ENCODE measurements around the gene KIF21A.

- no peak for TF ChIP-seq SP1 (IDR thresholded peaks at IDR 0.05)
- TF ChIP-seq SP1 (CRISPR knock-in tag; IDR thresholded peaks at IDR 0.05) = no peak
- no peak for TF ChIP-seq POLR2A (IDR thresholded peaks at IDR 0.05; ENCODE audit: insufficient read depth in 1 of 2, low read depth in 2 of 2, low read length in 2 of 2)
- TF ChIP-seq NR2F1 (CRISPR knock-in tag; IDR thresholded peaks at IDR 0.05) = no peak
- TF ChIP-seq ELF4 (CRISPR knock-in tag; IDR thresholded peaks at IDR 0.05; ENCODE audit: borderline replicate concordance) = no peak
- no peak for TF ChIP-seq RAD21 (CRISPR knock-in tag; IDR thresholded peaks at IDR 0.05)
- TF ChIP-seq TBL1XR1 (IDR thresholded peaks at IDR 0.05; ENCODE audit: borderline replicate concordance, low read length, partially characterized antibody) = no peak
- TF ChIP-seq ZFP37 (CRISPR knock-in tag; IDR thresholded peaks at IDR 0.05; ENCODE audit: borderline replicate concordance) = no peak
- TF ChIP-seq HOXA5 (CRISPR knock-in tag; IDR thresholded peaks at IDR 0.05) = no peak
- no peak for TF ChIP-seq SOX6 (IDR thresholded peaks at IDR 0.05)
- TF ChIP-seq SOX6 (CRISPR knock-in tag; IDR thresholded peaks at IDR 0.05) = no peak
- TF ChIP-seq ARID2 (CRISPR knock-in tag; IDR thresholded peaks at IDR 0.05; ENCODE audit: borderline replicate concordance) = no peak
Observed at GRCh38 chr12:39390752-39391151, 52.2 kb downstream of the KIF21A start.
